Smooth muscle cell (in vitro differentiated cells): Measurements from ENCODE around the gene TMC7. TPM values are rescaled to one million over a fixed set of nuclear protein-coding genes. Genes with fewer than 3 reads are reported as not detected.

Experiments
- DNase-seq: peaks from one replicate; lab custom pipeline; 2025; ENCODE audit not compliant: unreplicated experiment; lab: John Stamatoyannopoulos, UW
- H2AFZ ChIP-seq: fragments of 200-600 bp; sonication (generic); 2 replicates; pipeline ENCODE4 v1.6.0; 2016; ENCODE audit warnings: antibody characterized with exemption, low read depth, mild to moderate bottlenecking
- H3F3A ChIP-seq: fragments of 200-600 bp; sonication (generic); 2 replicates; pipeline ENCODE4 v1.6.0; 2017; ENCODE audit warnings: antibody characterized with exemption, low read depth
- H3K27ac ChIP-seq: fragments of 200-600 bp; sonication (generic); 2 replicates; pipeline ENCODE4 v1.5.1; 2016; ENCODE audit warnings: low read depth, mild to moderate bottlenecking
- H3K27me3 ChIP-seq: fragments of 200-600 bp; sonication (generic); 2 replicates; pipeline ENCODE4 v1.6.1; 2016; ENCODE audit warnings: low read depth, mild to moderate bottlenecking
- H3K36me3 ChIP-seq: fragments of 200-600 bp; sonication (generic); 2 replicates; pipeline ENCODE4 v1.5.1; 2016; ENCODE audit warnings: low read depth
- H3K4me1 ChIP-seq: fragments of 200-600 bp; sonication (generic); 2 replicates; pipeline ENCODE4 v1.5.1; 2016; ENCODE audit warnings: low read depth
- H3K4me2 ChIP-seq: fragments of 200-600 bp; sonication (generic); 2 replicates; pipeline ENCODE4 v1.6.0; 2016; ENCODE audit warnings: mild to moderate bottlenecking
- H3K4me3 ChIP-seq: fragments of 200-600 bp; sonication (generic); 2 replicates; pipeline ENCODE4 v1.5.1; 2016; ENCODE audit warnings: mild to moderate bottlenecking
- H3K79me2 ChIP-seq: fragments of 200-600 bp; sonication (generic); 2 replicates; pipeline ENCODE4 v1.6.0; 2016; ENCODE audit warnings: low read depth, mild to moderate bottlenecking
- H3K9ac ChIP-seq: fragments of 200-600 bp; sonication (generic); 2 replicates; pipeline ENCODE4 v1.6.0; 2016; ENCODE audit warnings: low read depth
- H3K9me3 ChIP-seq: fragments of 200-600 bp; sonication (generic); replicated peaks from 2 replicates; pipeline ENCODE4 v1.5.1; 2016; ENCODE audit warnings: low read depth
- H4K20me1 ChIP-seq: fragments of 200-600 bp; sonication (generic); 2 replicates; pipeline ENCODE4 v1.6.0; 2016; ENCODE audit warnings: low read depth
- CTCF ChIP-seq: fragments of 200-600 bp; sonication (generic); IDR thresholded peaks from 2 replicates; pipeline ENCODE4 v1.5.1; 2017; ENCODE audit warnings: borderline replicate concordance, mild to moderate bottlenecking, antibody characterized with exemption; ENCODE audit not compliant: insufficient read depth, poor library complexity, severe bottlenecking
- WGBS: methylation state at CpG from one replicate; pipeline ENCODE4 v1.1.7; 2016; ENCODE audit warnings: low lambda C conversion rate; 5-methylcytosine and 5-hydroxymethylcytosine counted together
- polyA plus RNA-seq: library from polyadenylated mRNA; unstranded; fragments of >200 nt; fragmentation: Nextera tagmentation; extraction: Ambion mirVana; gene quantifications from 2 replicates; pipeline ENCODE4 v1.2.1, GENCODE V29; 2016
- total RNA-seq: library from RNA; depleted of rRNA; stranded (reverse); fragments of >200 nt; gene quantifications from 2 replicates; pipeline ENCODE4 v1.2.3, GENCODE V29; 2014

TMC7 gene
- total and polyA plus RNA-seq, 2 experiments from 2014 or later, result 0.54 to 1.7 TPM

- Histone ChIP-seq H3K27ac (no peak overlapping the region), H3K79me2 (no peaks in the 10 kb centered on the region), H3K36me3 (no peaks in the 10 kb centered on the region), H4K20me1 (no peaks in the 10 kb centered on the region), H3K4me3 (no peak overlapping the region), H2AFZ (no peak overlapping the region), H3K4me1 (no peaks in the 10 kb centered on the region), H3K4me2 (no peak overlapping the region), H3K9me3 (no peaks in the 10 kb centered on the region), H3K27me3 (no peaks in the 10 kb centered on the region), H3K9ac (no peak overlapping the region), H3F3A (no peaks in the 10 kb centered on the region)
- no peak for TF ChIP-seq CTCF
- DNase-seq, result no peak
- WGBS, result 65% methylated on average over 3 of the region's 3 CpGs
Observed at GRCh38 chr16:19027416-19027815, 43.7 kb downstream of the TMC7 start.

GRCh38 chr16:19029980-19030379 is 46.2 kb downstream of the TMC7 start:
- H3K36me3 ChIP-seq, result no peaks in the 10 kb centered on the region
- H3K27me3 ChIP-seq, result no peaks in the 10 kb centered on the region
- no peak for TF ChIP-seq CTCF
- no peaks in the 10 kb centered on the region for H3F3A ChIP-seq
- no peak overlapping the region for H3K27ac ChIP-seq
- H3K9me3 ChIP-seq, result no peaks in the 10 kb centered on the region
- no peak overlapping the region for H3K4me3 ChIP-seq
- no peak overlapping the region for H3K9ac ChIP-seq
- no peak overlapping the region for H3K4me2 ChIP-seq
- no peaks in the 10 kb centered on the region for H4K20me1 ChIP-seq
- H3K79me2 ChIP-seq, result no peaks in the 10 kb centered on the region
- no peak overlapping the region for H2AFZ ChIP-seq
- no peaks in the 10 kb centered on the region for H3K4me1 ChIP-seq
- no peak for DNase-seq
- 91% methylated on average over 6 of the region's 6 CpGs for WGBS

GRCh38 chr16:19031738-19032137 is 48.0 kb downstream of the TMC7 start:
- no peak for DNase-seq
- H3K4me1 ChIP-seq, result no peaks in the 10 kb centered on the region
- WGBS, result 86% methylated on average over 4 of the region's 4 CpGs
- H3K27ac ChIP-seq, result no peak overlapping the region
- no peaks in the 10 kb centered on the region for H3K36me3 ChIP-seq
- H3K79me2 ChIP-seq, result no peaks in the 10 kb centered on the region
- H3K9me3 ChIP-seq, result no peaks in the 10 kb centered on the region
- H4K20me1 ChIP-seq, result no peaks in the 10 kb centered on the region
- no peak overlapping the region for H3K4me3 ChIP-seq
- no peak overlapping the region for H3K9ac ChIP-seq
- H3K27me3 ChIP-seq, result no peaks in the 10 kb centered on the region
- no peaks in the 10 kb centered on the region for H3F3A ChIP-seq
- H2AFZ ChIP-seq, result no peak overlapping the region
- no peak overlapping the region for H3K4me2 ChIP-seq
- no peak for TF ChIP-seq CTCF

- no peak overlapping the region for H3K4me3 ChIP-seq
- H3K36me3 ChIP-seq, result no peaks in the 10 kb centered on the region
- H3K79me2 ChIP-seq, result no peaks in the 10 kb centered on the region
- no peak for DNase-seq
- H3K9me3 ChIP-seq, result no peaks in the 10 kb centered on the region
- no peak overlapping the region for H2AFZ ChIP-seq
- H3F3A ChIP-seq, result no peaks in the 10 kb centered on the region
- no peaks in the 10 kb centered on the region for H4K20me1 ChIP-seq
- H3K9ac ChIP-seq, result no peak overlapping the region
- H3K27ac ChIP-seq, result no peak overlapping the region
- 96% methylated on average over 1 of the region's 1 CpG for WGBS
- no peaks in the 10 kb centered on the region for H3K27me3 ChIP-seq
- no peaks in the 10 kb centered on the region for H3K4me1 ChIP-seq
- no peak for TF ChIP-seq CTCF
- no peak overlapping the region for H3K4me2 ChIP-seq
Observed at GRCh38 chr16:19033761-19034160, 50.0 kb downstream of the TMC7 start.
